Progenitor cell of endocrine pancreas (in vitro differentiated cells): ENCODE results near the gene VSTM2B. TPM values are rescaled to one million over a fixed set of nuclear protein-coding genes. Genes with fewer than 3 reads are reported as not detected.
A peak's percentile ranks its signal among the peaks of the same experiment; 100 is the strongest.

Experiments used
- DNase-seq: peaks from one replicate; pipeline ENCODE4 v3.0.0; 2021; ENCODE audit warnings: low spot score; ENCODE audit not compliant: unreplicated experiment
- H3K27ac Mint-ChIP-seq: 2 replicates; pipeline ENCODE4 v1.8.0; 2021; ENCODE audit warnings: mild to moderate bottlenecking, moderate library complexity, mixed read lengths
- H3K27me3 Mint-ChIP-seq: 2 replicates; pipeline ENCODE4 v1.8.0; 2021; ENCODE audit warnings: mixed read lengths
- H3K36me3 Mint-ChIP-seq: 2 replicates; pipeline ENCODE4 v1.8.0; 2022; ENCODE audit warnings: mixed read lengths; ENCODE audit not compliant: insufficient read depth
- H3K4me1 Mint-ChIP-seq: 2 replicates; pipeline ENCODE4 v1.8.0; 2021; ENCODE audit warnings: low read depth, mixed read lengths
- H3K4me3 Mint-ChIP-seq: 2 replicates; pipeline ENCODE4 v1.8.0; 2021; ENCODE audit warnings: low read depth, mild to moderate bottlenecking, moderate library complexity, mixed read lengths
- H3K9me3 Mint-ChIP-seq: 2 replicates; pipeline ENCODE4 v1.8.0; 2021; ENCODE audit warnings: low read depth, mixed read lengths
- CTCF ChIP-seq: fragments of 200-600 bp; sonication (generic); IDR thresholded peaks from one replicate; pipeline ENCODE4 v1.5.0; 2021; ENCODE audit warnings: antibody characterized with exemption, mild to moderate bottlenecking; ENCODE audit not compliant: unreplicated experiment
- total RNA-seq: library from RNA; stranded (reverse); gene quantifications from 2 replicates; pipeline ENCODE4 v1.2.1, GENCODE V29; 2021

VSTM2B gene
- total RNA-seq, 1 donor from 2014 or later: not detected

GRCh38 chr19:29598036-29598435, 72.2 kb downstream of the VSTM2B start:
- no peak for TF ChIP-seq CTCF
- Mint-ChIP-seq H3K4me3 (no peak overlapping the region), H3K9me3 (no peaks in the 10 kb centered on the region), H3K4me1 (peaks cover 9% of the 10 kb centered on the region), H3K36me3 (no peaks in the 10 kb centered on the region), H3K27me3 (peaks cover 32% of the 10 kb centered on the region), H3K27ac (no peak overlapping the region)
- DNase-seq: no peak

- Mint-ChIP-seq H3K36me3 (no peaks in the 10 kb centered on the region), H3K27ac (no peak overlapping the region), H3K9me3 (no peaks in the 10 kb centered on the region), H3K27me3 (peaks cover 30% of the 10 kb centered on the region), H3K4me3 (no peak overlapping the region), H3K4me1 (peaks cover 9% of the 10 kb centered on the region)
- TF ChIP-seq CTCF: no peak
- no peak for DNase-seq
Measured at GRCh38 chr19:29598496-29598895, 72.7 kb downstream of the VSTM2B start.

- H3K4me1 Mint-ChIP-seq: peaks cover 10% of the 10 kb centered on the region
- H3K27ac Mint-ChIP-seq: no peak overlapping the region
- no peaks in the 10 kb centered on the region for H3K36me3 Mint-ChIP-seq
- H3K4me3 Mint-ChIP-seq: no peak overlapping the region
- H3K27me3 Mint-ChIP-seq: peaks cover 7% of the 10 kb centered on the region
- DNase-seq: no peak
- no peak for TF ChIP-seq CTCF
- no peaks in the 10 kb centered on the region for H3K9me3 Mint-ChIP-seq
Measured at GRCh38 chr19:29603308-29603707, 77.5 kb downstream of the VSTM2B start.

GRCh38 chr19:29605653-29606419, 80.0 kb downstream of the VSTM2B start, which contains the start of gene POP4:
Gene POP4 (plus strand): TSS chr19:29606283. CDS start chr19:29606319, 36 bp downstream.
- H3K27ac Mint-ChIP-seq: peak within 1 kb of the TSS; percentile 99

GRCh38 chr19:29606420-29606747, 80.6 kb downstream of the VSTM2B start:
- Mint-ChIP-seq H3K4me3 (peak overlapping the region; percentile 100), H3K36me3 (peaks cover 3% of the 10 kb centered on the region), H3K27me3 (no peaks in the 10 kb centered on the region), H3K9me3 (no peaks in the 10 kb centered on the region), H3K27ac (peak overlapping the region; percentile 99), H3K4me1 (peaks cover 12% of the 10 kb centered on the region)
- no peak for DNase-seq
- TF ChIP-seq CTCF: no peak

More at GRCh38 chr19:29605653-29606419, 80.0 kb downstream of the VSTM2B start, which contains the start of gene POP4:
- no peaks in the 10 kb centered on the region for H3K27me3 Mint-ChIP-seq
- peak; percentile 91 for DNase-seq
- TF ChIP-seq CTCF: no peak
- H3K4me1 Mint-ChIP-seq: peaks cover 12% of the 10 kb centered on the region
- H3K9me3 Mint-ChIP-seq: no peaks in the 10 kb centered on the region
- peak within 1 kb of the TSS; percentile 100 for H3K4me3 Mint-ChIP-seq
- H3K36me3 Mint-ChIP-seq: peaks cover 3% of the 10 kb centered on the region
